Stimulated activated CD8-positive, alpha-beta memory T cell treated with anti-CD3 and anti-CD28 coated beads, Interleukin-4, amount 100 ng/mL, for 4 hours (primary cell): ENCODE measurements around the gene DYSF.
"Not testable (repeated sequence)": the region's sequence is repeated elsewhere in the genome, so short reads cannot be mapped to it uniquely, and the experiment has no call there.

Experiments used
- DNase-seq, 2 donors: peaks; one replicate each; pipeline ENCODE4 v3.0.0-alpha.2; 2020; ENCODE audit warnings: low read depth in 2 of 2, low spot score in 1 of 2

Gene DYSF

DNA sequence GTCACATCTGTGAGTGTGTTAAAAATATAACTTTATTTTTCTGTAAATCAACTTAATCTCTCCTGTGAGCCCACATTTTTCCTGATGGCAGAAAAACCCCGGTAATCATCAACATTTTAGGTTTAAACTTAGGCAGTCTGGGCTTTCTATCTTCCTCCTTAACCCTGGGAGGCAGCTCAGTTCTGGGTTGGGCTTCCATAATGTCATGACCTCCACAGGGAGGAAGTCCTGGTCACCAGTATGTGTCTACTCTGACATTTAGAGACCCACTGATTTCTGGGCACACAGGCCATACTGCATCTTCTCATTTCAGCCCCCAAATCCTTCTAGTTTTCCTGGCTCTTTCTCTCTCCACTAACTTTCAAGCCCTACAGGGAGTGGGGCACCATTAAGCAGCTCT lies 181.2 kb downstream of the DYSF start:
- DNase-seq = no peak

DNA sequence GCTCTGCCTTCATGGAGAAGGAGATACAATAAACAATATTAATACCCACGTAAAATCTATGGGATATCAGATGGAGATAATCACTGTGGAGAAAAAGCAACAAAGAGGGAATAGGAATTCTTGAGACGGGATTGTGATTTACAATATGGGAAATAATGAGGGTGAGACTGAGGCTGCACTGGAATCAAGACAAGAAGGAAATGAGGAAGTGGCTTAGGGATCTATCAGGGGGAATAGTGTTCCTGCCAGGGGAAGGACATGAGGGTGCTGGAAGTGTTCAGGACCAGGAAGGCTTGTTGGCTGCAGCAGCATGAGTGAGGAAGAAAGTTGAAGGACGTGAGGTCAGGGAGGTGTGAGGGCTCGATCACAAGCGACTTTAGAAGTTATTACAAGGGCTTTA lies 182.4 kb downstream of the DYSF start:
- DNase-seq = no peak

DNA sequence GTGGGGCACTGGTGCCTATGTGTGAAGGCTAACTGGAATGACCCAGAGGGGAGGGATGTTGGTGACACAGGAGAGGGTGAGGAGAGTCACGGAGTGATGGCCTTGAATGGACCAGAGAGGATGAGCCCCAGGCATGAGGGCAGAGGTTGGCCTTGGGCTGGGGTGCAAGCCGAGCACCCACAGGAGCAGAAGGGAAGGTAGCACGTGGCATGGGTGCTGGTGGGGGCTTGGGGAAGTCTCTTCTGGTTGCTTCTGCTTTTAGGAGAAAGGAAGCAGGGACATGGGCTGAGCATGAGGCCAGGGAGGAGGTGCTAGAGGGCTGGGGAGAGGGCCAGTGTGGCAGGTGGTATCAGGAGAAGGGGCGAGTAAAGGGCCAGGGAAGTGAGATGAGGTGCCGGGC lies 183.8 kb downstream of the DYSF start:
- no peak for DNase-seq

DNA sequence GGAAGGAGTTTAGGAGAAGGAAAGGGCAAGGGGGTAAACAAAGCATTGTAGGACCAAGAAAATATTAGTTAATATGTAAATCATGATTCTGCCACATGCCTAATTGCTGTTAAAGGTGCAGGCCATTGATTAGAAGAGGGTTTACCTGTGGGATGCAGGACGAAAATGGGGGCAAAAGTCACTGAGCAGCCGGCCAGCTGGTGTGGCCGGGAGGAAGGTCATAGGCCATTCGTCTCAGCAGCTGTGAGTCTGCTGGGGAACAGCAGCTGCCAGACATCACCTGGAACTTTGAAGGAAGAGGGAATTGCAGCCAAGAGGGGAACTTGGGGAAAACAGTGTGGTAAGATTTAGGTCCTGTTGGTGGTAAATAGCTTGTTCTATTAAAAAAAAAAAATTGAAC lies 184.4 kb downstream of the DYSF start:
- DNase-seq = no peak

DNA sequence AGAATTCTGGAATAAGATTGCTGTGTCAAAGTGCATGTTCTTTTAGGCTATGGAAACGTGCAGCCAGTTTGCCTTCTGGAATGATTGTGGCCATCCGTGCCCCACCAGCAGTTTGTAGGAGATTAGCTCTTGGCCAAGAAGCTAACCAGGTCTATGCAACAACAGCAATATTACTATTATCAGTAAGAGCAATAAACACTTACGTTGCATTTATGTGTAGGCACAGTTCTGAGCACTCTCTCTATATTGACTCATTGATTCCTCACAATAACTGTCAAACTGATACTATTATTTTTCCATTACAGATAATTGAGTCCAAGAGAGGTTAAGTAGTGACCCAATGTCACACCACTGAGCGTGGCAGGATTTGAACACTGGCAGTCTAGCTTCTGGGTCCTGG lies 186.4 kb downstream of the DYSF start:
- no peak for DNase-seq

DNA sequence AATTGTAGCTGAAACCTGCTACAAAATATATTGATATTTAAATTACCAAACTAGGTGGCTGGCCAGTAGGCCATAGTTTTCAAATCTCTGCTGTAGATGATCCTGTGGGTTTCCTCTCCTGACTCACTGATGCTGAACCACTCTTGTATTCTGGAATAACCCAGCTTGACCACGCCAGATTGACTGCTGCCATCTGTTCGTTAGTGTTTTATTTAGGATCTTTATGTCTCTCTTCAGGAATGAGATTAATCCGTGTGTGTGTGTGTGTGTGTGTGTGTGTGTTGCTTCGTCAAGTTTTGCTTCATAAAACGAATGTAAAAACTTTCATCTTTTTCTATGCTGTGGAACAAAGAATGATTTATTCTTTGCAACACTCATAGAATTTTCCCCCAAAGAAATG lies 187.1 kb downstream of the DYSF start:
- DNase-seq = no peak

DNA sequence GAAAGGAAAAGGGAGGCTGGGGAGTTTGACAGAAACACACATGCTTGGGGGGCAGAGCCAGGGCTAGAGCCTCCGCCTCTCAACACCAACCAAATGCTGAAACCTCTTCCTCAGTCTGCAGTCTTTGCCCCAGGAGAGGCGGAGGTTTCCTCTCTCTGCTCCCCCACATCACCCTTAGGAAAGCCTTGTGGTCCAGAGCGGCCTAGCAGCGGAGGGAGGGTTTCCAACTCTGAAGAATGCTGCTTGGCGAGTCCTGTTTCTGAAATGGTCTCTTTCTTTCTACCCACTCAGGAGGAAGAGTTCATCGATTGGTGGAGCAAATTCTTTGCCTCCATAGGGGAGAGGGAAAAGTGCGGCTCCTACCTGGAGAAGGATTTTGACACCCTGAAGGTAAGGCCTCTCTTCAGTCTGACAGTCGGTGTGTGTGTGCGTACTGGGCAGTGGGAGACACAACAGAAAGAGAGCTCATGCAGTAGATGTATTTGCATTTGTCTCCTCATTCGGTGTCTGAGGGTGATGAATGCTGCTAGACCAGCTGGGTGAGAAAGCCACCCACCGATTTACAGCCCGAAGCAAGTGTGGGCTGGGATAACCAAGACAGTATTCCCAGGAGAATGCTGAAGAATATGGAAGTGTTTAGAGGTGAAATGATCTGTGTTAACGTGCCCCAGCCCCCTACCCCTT lies 190.5 kb downstream of the DYSF start:
- DNase-seq = no peak

DNA sequence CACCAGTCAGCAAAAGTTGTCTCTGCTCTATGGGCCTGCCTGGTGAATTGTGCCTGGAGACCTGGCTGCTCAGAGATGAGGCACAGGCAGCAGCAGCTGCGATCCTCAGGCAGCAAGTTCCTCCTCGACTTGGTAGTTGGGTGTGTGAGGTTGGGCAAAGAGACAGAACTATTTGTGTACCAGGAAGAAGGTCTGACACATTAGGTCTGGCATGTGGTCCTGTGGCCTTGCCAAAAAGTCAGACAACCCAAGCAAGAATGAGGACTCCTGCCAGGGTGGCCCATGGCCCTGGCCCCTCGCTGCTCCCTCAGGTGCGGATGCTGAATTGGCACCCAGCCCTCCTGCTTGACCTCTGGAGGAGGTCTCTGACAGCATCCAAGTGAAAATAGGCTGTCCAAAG lies 192.7 kb downstream of the DYSF start:
- DNase-seq = no peak

DNA sequence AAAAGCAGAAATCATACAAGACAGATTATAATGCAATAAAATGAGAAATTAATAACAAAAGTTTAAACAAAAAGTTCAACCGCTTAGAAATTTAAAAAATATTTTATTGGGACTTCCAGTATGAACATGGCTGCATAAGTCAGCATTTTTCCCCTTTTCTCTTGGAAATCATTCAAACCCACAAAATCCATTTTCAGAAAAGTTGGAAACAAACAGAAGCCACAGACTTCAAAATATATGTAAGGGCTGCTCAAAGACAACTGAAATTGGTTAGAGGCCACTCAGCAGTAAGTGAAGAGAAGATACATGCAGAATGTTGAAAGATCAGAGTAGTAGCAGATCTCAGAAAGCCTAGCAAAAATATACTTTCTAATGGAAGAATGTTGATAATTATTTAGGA lies 194.0 kb downstream of the DYSF start:
- DNase-seq = no peak

DNA sequence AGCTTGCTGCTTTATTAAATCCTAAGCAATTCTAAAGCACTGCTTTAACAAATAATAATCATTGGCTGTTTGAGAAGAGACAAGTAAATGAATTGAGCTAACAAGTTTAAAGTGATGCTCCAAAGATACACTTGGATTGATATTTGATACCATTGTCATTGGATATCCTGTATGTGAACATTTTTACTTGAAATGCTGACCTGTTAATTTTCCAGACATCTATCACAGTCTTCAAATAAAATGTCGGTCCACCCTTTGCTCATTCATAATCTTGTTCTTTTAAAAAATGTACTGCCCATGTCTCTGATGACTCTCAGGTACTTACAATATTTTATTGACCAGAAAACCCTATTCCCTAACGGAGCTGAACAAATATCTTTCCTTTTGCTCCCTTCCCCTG lies 202.1 kb downstream of the DYSF start:
- no peak for DNase-seq

DNA sequence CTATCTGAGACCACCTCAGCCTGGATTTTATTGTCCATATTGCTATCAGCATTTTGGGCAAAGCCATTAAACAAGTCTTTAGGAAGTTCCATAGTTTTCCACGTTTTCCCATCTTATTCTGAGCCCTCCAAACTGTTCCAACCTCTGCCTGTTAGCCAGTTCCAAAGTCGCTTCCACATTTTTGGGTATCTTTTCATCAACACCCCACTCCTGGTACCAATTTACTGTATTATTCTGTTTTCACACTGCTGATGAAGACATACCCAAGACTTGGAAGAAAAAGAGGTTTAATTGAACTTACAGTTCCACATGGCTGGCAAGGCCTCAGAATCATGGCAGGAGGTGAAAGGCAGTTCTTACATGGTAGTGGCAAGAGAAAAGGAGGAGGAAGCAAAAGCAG lies 204.9 kb downstream of the DYSF start:
- DNase-seq = not testable (repeated sequence)

DNA sequence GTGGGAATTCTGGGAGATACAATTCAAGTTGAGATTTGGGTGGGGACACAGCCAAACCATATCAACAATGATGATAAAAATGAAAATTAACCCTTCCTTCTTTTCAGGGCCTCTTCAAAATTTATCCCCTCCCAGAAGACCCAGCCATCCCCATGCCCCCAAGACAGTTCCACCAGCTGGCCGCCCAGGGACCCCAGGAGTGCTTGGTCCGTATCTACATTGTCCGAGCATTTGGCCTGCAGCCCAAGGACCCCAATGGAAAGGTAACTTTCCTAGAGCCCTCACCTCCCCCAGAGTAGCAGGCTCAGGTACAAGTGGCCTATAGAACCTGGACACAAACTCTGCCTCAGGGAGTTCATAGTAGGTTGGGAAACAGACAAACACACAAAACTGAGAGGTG lies 205.4 kb downstream of the DYSF start:
- DNase-seq = no peak

DNA sequence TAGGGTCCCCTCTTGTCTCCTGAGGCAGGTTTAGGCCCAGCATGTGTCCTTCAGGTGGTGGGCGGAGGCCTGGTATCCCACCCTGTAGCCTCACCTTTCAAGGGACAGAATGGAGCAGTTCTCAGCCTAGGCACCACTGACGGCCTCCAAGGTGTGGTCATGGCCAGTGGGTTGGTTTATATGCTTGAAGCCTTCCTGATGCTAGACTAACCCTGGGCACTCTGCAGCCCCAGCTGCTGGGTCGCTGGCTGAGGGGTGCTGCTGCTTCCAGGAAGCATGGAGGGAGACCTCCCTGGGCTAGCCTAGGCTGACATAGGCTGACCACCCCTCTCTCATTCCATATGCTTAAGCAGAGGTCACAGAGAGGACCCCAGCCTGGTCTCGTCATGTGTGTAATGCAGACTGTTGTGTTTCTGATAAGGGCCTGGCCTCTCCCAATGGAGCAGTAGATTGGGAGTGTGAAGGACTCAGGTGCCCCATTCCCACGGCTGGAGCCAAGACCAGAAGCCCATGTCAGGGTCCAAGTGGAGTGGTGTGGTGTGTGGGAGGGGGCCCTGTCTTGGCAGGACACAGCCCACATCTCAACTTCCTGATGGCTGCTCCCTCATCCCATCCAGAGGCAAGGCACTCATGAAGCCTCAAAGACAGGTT lies 206.6 kb downstream of the DYSF start:
- no peak for DNase-seq

DNA sequence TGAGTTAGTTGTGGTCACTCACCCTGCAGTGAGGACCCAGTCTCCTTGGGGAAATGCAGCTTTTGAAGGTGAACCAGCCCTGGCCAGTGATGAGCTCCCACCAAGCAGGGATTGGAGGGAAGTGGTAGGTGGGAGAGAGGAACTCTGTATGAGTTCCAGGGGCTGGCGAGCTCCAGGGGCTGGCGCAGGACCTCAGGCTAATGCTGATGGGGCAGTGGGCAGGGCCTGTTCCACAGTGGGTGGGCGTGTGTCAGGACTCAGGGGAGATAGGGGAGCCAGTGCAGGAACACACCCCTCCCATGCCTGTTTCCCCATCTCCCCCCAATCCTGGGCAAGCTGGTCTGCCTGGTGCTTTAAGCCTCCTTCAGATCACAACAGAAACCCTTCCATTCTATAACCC lies 208.4 kb downstream of the DYSF start:
- DNase-seq = no peak

DNA sequence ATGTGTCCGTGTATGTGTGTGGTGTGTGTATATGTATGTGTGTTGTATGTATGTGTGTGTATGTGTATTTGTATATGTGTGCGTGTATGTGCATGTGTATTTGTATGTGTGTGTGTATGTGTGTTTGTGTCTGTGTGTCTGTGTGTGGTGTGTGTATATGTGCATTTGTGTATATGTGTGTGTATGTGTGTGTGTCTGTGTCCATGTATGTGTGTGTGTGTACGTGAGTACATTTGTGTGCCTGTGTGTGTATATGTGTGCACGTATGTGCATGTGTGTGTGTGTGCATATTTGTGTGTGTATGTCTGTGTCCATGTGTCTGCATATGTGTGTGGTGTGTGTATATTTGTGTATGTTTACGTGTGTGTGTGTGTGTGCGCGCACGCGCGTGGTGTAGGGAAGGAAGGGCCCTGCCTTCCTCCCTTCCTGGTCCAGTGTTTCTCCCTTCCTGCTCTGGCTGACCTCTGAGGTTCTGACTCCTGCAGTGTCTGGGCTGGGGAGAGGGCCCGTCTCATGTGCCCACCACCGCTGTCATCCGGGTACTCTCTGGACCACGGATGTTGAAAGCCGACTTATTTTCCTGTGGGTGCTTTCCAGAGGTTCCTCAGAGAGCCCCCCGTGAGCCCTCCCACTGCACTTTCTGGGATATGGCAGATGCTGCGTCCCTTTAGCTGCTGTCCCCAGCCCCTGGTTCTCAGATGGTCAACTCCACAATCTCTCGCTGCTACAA lies 209.5 kb downstream of the DYSF start:
- DNase-seq = no peak

DNA sequence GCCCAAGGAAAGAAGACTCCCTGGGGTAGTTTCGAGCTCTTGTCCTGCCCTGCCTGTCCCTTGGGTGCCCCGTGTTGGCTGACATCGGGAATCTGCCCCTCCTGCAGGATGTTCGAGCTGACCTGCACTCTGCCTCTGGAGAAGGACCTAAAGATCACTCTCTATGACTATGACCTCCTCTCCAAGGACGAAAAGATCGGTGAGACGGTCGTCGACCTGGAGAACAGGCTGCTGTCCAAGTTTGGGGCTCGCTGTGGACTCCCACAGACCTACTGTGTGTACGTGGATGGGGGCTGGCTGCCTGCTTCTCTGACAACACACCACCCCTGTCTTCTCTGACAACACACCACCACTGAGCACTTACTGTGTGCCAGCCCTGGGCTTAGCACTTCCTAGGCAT lies 210.8 kb downstream of the DYSF start:
- DNase-seq = no peak

DNA sequence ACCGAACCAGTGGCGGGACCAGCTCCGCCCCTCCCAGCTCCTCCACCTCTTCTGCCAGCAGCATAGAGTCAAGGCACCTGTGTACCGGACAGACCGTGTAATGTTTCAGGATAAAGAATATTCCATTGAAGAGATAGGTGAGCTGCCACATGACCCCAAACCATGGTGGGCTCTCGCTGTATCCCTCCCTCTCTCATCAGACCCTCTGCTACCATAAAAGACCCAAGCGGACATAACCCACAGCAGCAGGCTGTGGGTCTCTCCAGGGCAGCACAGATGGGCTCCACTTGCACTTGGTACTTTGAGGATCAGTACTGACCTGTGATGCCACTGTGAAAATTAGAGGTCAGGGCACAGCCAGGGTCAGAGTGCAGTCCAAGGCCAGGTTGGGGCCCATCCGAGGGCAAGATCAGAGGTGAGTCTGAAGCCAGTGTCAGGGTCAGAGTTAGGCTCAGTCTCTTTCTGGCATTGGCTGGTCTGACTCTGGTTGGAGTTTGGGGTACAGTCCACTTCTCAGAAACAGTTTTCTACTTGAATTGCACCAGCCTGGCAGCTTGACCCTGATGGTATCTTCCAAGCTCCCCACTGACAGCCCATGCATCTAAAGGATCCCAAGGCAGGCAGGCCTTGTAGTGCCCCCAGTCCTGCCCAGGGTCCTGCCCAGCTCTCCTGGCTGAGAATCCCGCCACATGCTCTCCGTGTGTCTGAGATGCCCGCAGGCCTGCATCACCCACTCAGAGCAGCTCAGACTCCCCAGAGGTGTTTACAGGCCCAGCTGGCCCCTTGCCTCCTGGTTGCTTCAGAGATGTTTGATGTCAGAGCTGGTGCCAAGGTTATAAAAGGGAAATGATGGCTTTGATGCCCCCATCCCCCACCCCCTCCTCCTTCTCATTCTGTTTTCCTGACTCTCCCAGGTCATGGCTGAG lies 212.1 kb downstream of the DYSF start:
- DNase-seq = no peak

DNA sequence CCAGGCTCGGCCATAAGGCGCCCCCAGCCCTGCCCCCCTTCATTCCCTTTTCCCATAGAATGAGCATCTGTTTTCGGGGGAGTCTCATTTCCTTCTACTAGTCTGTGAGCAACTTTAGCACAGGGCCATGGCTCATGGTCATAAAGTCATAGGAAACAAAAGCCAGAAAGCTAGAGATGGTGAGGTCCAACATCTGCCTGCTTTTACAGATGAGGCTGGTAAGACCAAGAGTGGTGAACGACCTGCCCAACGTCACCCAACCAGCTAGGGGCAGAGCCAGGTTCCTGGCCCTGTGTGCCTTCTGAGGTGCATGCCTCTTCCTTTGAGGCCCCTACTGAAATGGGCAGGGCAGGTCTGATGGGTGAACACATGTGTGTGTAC lies 212.7 kb downstream of the DYSF start:
- DNase-seq = no peak

DNA sequence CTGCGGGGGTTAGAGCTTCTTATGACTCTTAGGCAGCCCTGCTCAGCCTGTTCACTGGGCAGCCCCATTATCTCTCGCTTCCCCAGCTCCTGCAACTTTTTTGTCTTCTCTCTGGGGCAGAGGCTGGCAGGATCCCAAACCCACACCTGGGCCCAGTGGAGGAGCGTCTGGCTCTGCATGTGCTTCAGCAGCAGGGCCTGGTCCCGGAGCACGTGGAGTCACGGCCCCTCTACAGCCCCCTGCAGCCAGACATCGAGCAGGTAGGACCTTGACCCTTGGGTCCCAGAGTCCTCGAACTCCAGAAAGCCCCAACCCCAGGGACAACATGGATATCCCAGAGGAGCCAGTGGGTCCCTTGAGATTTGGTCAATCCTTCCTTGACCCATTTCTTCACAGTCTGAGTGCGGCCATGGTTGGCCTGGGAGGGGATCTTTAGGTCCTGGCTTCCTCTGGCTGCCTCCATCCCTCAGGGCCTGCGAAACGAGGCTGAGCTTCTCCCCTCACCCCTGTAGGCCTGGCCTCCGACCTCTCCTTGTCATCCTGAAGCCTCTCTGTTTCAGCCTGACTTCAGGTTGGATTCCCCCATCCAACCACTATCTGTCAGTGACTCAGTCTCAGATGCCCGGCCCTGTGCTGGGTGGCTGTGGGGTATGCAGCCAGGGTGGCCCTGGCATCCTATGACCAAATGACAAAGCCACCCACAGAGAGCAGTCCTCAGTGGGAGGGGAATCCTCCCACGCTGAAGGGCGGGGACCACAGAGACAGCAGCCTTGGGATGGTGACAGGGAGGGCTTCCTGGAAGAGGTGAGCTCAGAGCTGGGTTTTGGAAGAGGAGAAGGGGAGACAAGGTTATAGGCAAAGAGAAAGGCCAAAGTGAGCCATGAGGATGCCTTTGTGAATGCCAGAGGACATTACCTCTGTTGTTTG lies 214.2 kb downstream of the DYSF start:
- no peak for DNase-seq

DNA sequence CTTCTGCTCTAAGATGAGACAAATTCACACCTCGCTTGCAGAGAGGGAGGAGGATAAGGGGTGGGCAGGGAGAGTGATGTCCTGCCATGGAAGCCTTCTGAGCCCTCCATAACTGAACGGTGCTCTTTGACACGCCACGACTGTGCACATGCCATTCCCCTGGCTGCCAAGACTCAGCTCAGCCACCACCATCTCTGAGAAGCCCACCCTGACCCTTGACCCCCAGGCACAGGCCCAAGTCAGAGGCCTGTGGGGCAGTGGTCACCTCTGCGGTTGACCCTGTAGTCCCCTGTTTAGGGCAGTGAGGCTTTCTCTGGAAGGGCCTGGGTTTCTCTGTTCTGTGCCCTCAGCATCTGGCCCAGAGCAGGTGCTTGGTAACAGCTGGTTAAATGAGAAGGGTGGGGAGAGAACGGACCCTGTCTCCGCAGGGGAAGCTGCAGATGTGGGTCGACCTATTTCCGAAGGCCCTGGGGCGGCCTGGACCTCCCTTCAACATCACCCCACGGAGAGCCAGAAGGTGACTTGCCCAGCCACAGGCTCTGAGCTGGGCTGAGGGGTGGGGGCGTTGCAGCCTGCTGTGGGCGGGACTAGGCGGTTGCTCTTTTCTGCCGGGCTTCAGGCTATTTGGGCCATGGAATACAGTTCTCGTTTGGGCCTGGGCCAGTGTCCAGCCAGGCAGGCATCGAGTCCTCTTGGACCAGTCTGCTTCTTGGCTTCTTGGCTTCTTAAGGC lies 215.1 kb downstream of the DYSF start:
- no peak for DNase-seq
